EH (cell line): ENCODE results near the gene MLN.

Source experiments
- DNase-seq: peaks from one replicate; pipeline ENCODE4 v3.0.0-alpha.2; 2015; ENCODE audit warnings: low read depth

Gene MLN

GRCh38 chr6:33788694-33789549, 14.9 kb downstream of the MLN start, which contains the start of gene LEMD2:
LEMD2 (minus strand) TSS chr6:33789130; CDS start chr6:33789116, 14 bp downstream.
- peak; percentile 93 for DNase-seq

GRCh38 chr6:33787954-33788693, 15.7 kb downstream of the MLN start:
- DNase-seq: peak; percentile 86

GRCh38 chr6:33787346-33787953, 16.4 kb downstream of the MLN start:
- peak; percentile 78 for DNase-seq

- DNase-seq: no peak
Measured at GRCh38 chr6:33786736-33787135, 17.1 kb downstream of the MLN start.

- DNase-seq: peak; percentile 97
Measured at GRCh38 chr6:33785778-33786177, 18.0 kb downstream of the MLN start.

- no peak for DNase-seq
Measured at GRCh38 chr6:33784787-33785186, 19.0 kb downstream of the MLN start.

- DNase-seq: no peak
Measured at GRCh38 chr6:33783781-33784520, 19.9 kb downstream of the MLN start.

- DNase-seq: no peak
Measured at GRCh38 chr6:33782561-33782960, 21.2 kb downstream of the MLN start.

- peak; percentile 71 for DNase-seq
Measured at GRCh38 chr6:33781131-33781975, 22.4 kb downstream of the MLN start.

GRCh38 chr6:33779895-33780294, 23.9 kb downstream of the MLN start:
- DNase-seq: no peak

- no peak for DNase-seq
Measured at GRCh38 chr6:33779290-33779689, 24.5 kb downstream of the MLN start.

- no peak for DNase-seq
Measured at GRCh38 chr6:33778444-33779121, 25.2 kb downstream of the MLN start.

GRCh38 chr6:33777398-33778388, 26.1 kb downstream of the MLN start:
- DNase-seq: no peak

GRCh38 chr6:33776764-33777163, 27.0 kb downstream of the MLN start:
- no peak for DNase-seq

GRCh38 chr6:33776186-33776585, 27.6 kb downstream of the MLN start:
- DNase-seq: no peak

- DNase-seq: no peak
Measured at GRCh38 chr6:33774774-33775173, 29.0 kb downstream of the MLN start.

GRCh38 chr6:33772902-33773472, 30.8 kb downstream of the MLN start:
- no peak for DNase-seq

GRCh38 chr6:33772082-33772830, 31.5 kb downstream of the MLN start:
- DNase-seq: peak; percentile 75
